HG02588 (cell line): Measurements from ENCODE around the gene GMCL2.
"Not testable (repeated sequence)": the region's sequence is repeated elsewhere in the genome, so short reads cannot be mapped to it uniquely, and the experiment has no call there.

ENCODE experiments used
- ATAC-seq: cut with Tn5 transposase; IDR thresholded peaks from one replicate; pipeline ENCODE4 v1.9.1; 2021; ENCODE audit warnings: mild to moderate bottlenecking, moderate library complexity; ENCODE audit not compliant: unreplicated experiment

GMCL2 gene

GRCh38 chr5:178187014-178187413 is at the start of gene GMCL2:
GMCL2 (minus strand) TSS chr5:178187371; CDS start chr5:178187299, 72 bp downstream.
- ATAC-seq: no peak

- no peak for ATAC-seq
Observed at GRCh38 chr5:178236679-178237078, 49.5 kb upstream of the GMCL2 start.

- no peak for ATAC-seq
Observed at GRCh38 chr5:178236126-178236525, 49.0 kb upstream of the GMCL2 start.

GRCh38 chr5:178235588-178235974 is 48.4 kb upstream of the GMCL2 start:
- no peak for ATAC-seq

- ATAC-seq: no peak
Observed at GRCh38 chr5:178234750-178235587, 47.8 kb upstream of the GMCL2 start.

GRCh38 chr5:178234121-178234749 is 47.1 kb upstream of the GMCL2 start:
- no peak for ATAC-seq

- no peak for ATAC-seq
Observed at GRCh38 chr5:178232920-178233429, 45.8 kb upstream of the GMCL2 start.

GRCh38 chr5:178232124-178232919 is 45.2 kb upstream of the GMCL2 start, which contains the start of gene PHYKPL:
PHYKPL (minus strand) TSS chr5:178232802; CDS start chr5:178232550, 252 bp downstream.
- peak; percentile 66 for ATAC-seq

- ATAC-seq: no peak
Observed at GRCh38 chr5:178231539-178232123, 44.5 kb upstream of the GMCL2 start.

- no peak for ATAC-seq
Observed at GRCh38 chr5:178230879-178231538, 43.8 kb upstream of the GMCL2 start.

- no peak for ATAC-seq
Observed at GRCh38 chr5:178229861-178230260, 42.7 kb upstream of the GMCL2 start.

GRCh38 chr5:178229111-178229510 is 41.9 kb upstream of the GMCL2 start:
- not testable (repeated sequence) for ATAC-seq

- no peak for ATAC-seq
Observed at GRCh38 chr5:178228609-178229008, 41.4 kb upstream of the GMCL2 start.

GRCh38 chr5:178227929-178228328 is 40.8 kb upstream of the GMCL2 start:
- no peak for ATAC-seq

- ATAC-seq: no peak
Observed at GRCh38 chr5:178227138-178227659, 40.0 kb upstream of the GMCL2 start.

- ATAC-seq: no peak
Observed at GRCh38 chr5:178225174-178225573, 38.0 kb upstream of the GMCL2 start.

- ATAC-seq: no peak
Observed at GRCh38 chr5:178224403-178224802, 37.2 kb upstream of the GMCL2 start.

- ATAC-seq: no peak
Observed at GRCh38 chr5:178223828-178224335, 36.7 kb upstream of the GMCL2 start.

GRCh38 chr5:178223196-178223773 is 36.1 kb upstream of the GMCL2 start:
- ATAC-seq: no peak
